Body of pancreas (tissue), 4 donors: ENCODE measurements around the gene CBR4. TPM values are rescaled to one million over a fixed set of nuclear protein-coding genes. Genes with fewer than 3 reads are reported as not detected.

Source experiments
- ATAC-seq: fragments of 150-250 bp; one replicate; pipeline ENCODE4 v1.9.1; 2016
- DNase-seq, 4 donors: peaks; one replicate each; pipeline ENCODE4 v3.0.0-alpha.2; 2019
- H3K27ac ChIP-seq, 4 donors: fragments of 200-600 bp; sonication (generic); 1 replicate in 3 of 4; 2 replicates in 1 of 4; pipeline versions ENCODE4 v1.5.1 to v1.6.1; 2016 to 2019; ENCODE audit warnings: mild to moderate bottlenecking in 1 of 4, mixed read lengths in 1 of 4, moderate library complexity in 1 of 4
- H3K27me3 ChIP-seq, 2 donors: fragments of 200-600 bp; sonication (generic); one replicate each; pipeline ENCODE4 v1.6.0; 2016; ENCODE audit warnings: mild to moderate bottlenecking in 1 of 2
- H3K36me3 ChIP-seq, 2 donors: fragments of 200-600 bp; sonication (generic); replicated peaks in 1 of 2; 2 replicates each; pipeline ENCODE4 v1.5.1; 2016; ENCODE audit warnings: low read depth in 2 of 2; ENCODE audit not compliant: insufficient read depth in 1 of 2
- H3K4me1 ChIP-seq: fragments of 200-600 bp; sonication (generic); one replicate; pipeline ENCODE4 v1.6.0; 2016
- H3K4me3 ChIP-seq, 2 donors: fragments of 200-600 bp; sonication (generic); 1 replicate in 1 of 2; 2 replicates in 1 of 2; pipeline ENCODE4 v1.5.1; 2016 to 2019
- H3K9me3 ChIP-seq, 3 donors: fragments of 200-600 bp; sonication (generic); 1 replicate in 2 of 3; 2 replicates in 1 of 3; pipeline ENCODE4 v1.5.1; 2016
- POLR2A ChIP-seq, 3 donors: fragments of 450-650 bp; IDR thresholded peaks; one replicate each; pipeline ENCODE4 v1.6.1; 2016; ENCODE audit warnings: antibody characterized with exemption in 3 of 3, mild to moderate bottlenecking in 2 of 3
- WGBS, 2 donors: methylation state at CpG; one replicate each; pipeline ENCODE4 v1.1.5; 2017; 5-methylcytosine and 5-hydroxymethylcytosine counted together
- intact Hi-C: fragments of 100-400 bp; cut with DNase I; formaldehyde crosslinking; loops from one replicate; pipeline ENCODE4 v1.15.1; 2023
- total RNA-seq, 2 donors: library from RNA; depleted of rRNA; stranded (reverse); fragments of >200 nt; gene quantifications; one replicate each; pipeline ENCODE4 v1.1.0, GENCODE V29; 2016
- TF ChIP-seq, protein P1 (sequence below), 7 experiments: fragments of 450-650 bp in 4 of 7; fragments of 200-600 bp in 3 of 7; sonication (generic) in 3 of 7; IDR thresholded peaks; one replicate each; pipeline ENCODE4 v1.5.1; 2016 to 2019; ENCODE audit warnings: antibody characterized with exemption in 7 of 7

CBR4 gene
- total RNA-seq, 2 donors from 2014 or later = 24.1 to 24.4 TPM

DNA sequence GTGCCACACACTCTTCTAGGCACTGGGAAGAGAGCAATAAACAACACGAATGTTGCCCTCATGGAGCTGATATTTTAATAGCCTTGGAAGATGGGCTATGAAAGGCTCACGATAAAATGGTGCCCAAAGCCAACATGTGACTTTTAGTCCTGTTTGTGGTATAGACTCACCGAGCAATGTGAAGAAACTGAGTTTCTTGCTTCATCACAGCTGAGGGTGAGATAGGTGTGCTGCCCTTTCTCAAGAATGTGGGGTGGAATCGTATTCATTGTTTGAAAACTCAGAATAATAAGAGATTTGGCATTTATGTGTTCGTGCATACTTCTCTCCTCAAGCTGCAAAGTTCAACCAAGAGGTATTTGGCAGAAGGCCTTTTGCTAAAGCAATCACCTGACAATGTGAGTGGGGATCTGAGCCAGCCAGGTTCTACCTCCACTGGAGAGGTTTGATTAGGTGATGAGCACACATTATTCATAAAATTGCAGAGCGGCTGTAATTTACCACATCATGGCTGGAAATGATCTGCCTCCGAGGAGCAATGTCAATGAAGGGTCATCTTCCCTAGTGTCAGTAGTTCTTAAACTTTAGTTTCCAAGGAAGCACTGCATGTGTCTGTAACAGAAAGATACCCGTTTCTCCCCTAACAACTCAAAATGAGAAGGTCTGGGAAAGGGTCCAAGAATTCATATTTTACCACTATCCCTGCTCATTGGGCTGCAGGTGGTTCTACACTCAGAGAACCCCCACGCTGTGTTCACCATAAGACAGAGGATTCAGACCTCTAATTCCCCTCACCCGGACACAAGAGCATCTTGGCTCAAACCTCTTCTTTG lies 41.9 kb upstream of the CBR4 start:
- Histone ChIP-seq H3K36me3 (no peaks in the 10 kb centered on the region), H3K27ac (peak overlapping the region in 1 of 4 donors; percentile 7), H3K27me3 (no peaks in the 10 kb centered on the region), H3K4me3 (no peak overlapping the region), H3K9me3 (no peaks in the 10 kb centered on the region), H3K4me1 (no peaks in the 10 kb centered on the region)
- WGBS, 2 donors = 59 to 65% methylated on average over 10 of the region's 10 CpGs
- TF ChIP-seq, protein P1, sequence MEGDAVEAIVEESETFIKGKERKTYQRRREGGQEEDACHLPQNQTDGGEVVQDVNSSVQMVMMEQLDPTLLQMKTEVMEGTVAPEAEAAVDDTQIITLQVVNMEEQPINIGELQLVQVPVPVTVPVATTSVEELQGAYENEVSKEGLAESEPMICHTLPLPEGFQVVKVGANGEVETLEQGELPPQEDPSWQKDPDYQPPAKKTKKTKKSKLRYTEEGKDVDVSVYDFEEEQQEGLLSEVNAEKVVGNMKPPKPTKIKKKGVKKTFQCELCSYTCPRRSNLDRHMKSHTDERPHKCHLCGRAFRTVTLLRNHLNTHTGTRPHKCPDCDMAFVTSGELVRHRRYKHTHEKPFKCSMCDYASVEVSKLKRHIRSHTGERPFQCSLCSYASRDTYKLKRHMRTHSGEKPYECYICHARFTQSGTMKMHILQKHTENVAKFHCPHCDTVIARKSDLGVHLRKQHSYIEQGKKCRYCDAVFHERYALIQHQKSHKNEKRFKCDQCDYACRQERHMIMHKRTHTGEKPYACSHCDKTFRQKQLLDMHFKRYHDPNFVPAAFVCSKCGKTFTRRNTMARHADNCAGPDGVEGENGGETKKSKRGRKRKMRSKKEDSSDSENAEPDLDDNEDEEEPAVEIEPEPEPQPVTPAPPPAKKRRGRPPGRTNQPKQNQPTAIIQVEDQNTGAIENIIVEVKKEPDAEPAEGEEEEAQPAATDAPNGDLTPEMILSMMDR (IDR thresholded peaks at IDR 0.05) = no peak
- TF ChIP-seq POLR2A (IDR thresholded peaks at IDR 0.05) = no peak
- ATAC-seq (peak; percentile 68), DNase-seq (peak in 2 of 4 donors; percentile 25 to 29)
- intact Hi-C loops = no loop called here

DNA sequence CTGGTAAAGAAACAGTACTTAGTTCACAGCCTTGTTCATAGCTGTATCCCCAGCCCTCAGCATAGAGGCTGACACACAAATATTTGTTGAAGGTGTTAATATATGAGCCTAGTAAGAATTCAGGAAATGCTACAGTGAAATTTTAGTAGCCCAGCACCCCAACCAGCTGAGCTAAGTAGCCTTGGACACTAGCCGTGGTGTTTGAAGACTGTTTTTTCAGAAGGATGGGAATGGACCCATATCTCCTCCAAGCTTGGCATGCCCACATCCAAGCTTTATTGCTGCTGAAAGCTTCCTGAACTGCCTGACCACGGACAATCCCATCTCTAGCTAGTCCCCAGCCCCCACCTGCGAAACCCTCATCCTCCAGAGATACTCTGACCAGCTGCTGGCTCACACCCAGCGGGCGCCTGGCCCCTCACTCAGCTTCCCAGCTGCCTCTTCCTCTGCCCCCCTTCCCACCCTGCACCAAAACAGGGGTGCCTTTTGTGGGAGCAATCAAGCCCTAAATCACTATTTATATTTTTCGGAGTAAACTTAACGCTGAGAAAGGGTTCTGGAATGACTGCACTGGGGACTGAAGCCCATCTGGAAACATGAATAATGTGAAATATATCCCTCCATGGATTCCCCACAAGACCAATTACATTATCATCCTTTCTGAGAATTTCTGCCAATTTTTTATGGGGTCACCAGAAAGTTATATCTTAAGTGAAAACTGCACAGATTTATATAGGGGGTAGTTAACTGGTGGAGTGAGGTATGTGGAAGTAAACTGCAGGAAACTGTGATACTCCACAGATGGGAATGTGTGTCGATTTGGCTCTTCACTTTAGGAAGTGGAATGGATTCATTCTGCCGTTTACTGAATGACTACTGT lies 41.1 kb upstream of the CBR4 start:
- peak overlapping the region in 1 of 4 donors; percentile 7 for H3K27ac ChIP-seq

DNA sequence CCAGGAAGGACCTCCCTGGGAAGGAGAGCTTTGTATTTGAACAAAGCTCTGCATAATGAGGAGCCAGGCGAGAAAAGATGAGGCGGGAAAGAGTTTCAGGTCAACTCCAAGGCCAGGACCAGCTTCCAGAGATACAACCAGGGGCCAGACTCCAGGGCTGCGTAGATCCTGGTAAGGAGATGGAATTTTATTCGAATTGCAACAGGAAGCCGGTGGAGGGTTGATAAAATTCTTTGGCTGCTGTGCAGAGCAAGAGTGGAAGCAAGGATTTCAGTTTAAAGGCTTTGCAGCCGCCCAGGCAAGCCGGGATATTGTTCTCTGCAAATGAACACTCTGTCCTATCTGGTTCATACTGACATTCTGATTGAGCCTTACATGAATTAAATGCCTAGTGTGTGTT lies 40.2 kb upstream of the CBR4 start:
- ATAC-seq = no peak
- TF ChIP-seq, protein P1 (IDR thresholded peaks at IDR 0.05) = no peak
- no peak for TF ChIP-seq POLR2A (IDR thresholded peaks at IDR 0.05)
- Histone ChIP-seq H3K9me3 (no peaks in the 10 kb centered on the region), H3K27me3 (no peaks in the 10 kb centered on the region), H3K27ac (no peak overlapping the region), H3K4me3 (no peak overlapping the region), H3K4me1 (no peaks in the 10 kb centered on the region), H3K36me3 (no peaks in the 10 kb centered on the region)
- intact Hi-C loops = no loop called here
- no peak for DNase-seq
- WGBS, 2 donors = 70 to 76% methylated on average over 7 of the region's 7 CpGs

More for the DNA sequence above, 41.1 kb upstream of the CBR4 start:
- no peaks in the 10 kb centered on the region for H3K4me1 ChIP-seq
- no peaks in the 10 kb centered on the region for H3K36me3 ChIP-seq
- no peak for ATAC-seq
- 79 to 82% methylated on average over 9 of the region's 9 CpGs for WGBS, 2 donors
- TF ChIP-seq, protein P1 (IDR thresholded peaks at IDR 0.05) = no peak
- TF ChIP-seq POLR2A (IDR thresholded peaks at IDR 0.05) = no peak
- intact Hi-C loops = no loop called here
- H3K4me3 ChIP-seq = no peak overlapping the region
- DNase-seq = no peak
- no peaks in the 10 kb centered on the region for H3K27me3 ChIP-seq
- no peaks in the 10 kb centered on the region for H3K9me3 ChIP-seq

DNA sequence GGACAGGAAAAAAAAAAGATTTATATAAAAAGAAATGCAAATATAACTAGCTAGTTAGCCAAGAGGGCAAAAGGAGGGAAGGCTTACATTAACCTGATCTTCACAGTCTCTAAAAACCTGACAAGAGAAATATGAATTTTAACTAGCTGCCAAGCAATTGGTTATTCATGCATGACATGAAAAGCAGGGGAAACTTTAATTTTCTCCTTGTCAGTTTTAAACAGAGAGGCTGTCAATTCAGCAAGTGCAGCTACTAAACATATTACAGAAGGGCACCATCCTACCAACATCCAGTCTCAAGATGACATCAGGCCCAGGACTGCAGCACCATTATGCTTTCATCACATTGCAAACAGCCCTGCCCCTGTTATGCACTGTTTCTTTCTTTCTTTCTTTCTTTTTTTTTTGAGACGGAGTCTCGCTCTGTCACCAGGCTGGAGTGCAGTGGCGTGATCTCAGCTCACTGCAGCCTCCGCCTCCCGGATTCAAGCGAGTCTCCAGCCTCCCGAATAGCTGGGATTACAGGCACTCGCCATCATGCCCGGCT lies 38.9 kb upstream of the CBR4 start:
- H3K4me1 ChIP-seq = no peaks in the 10 kb centered on the region
- H3K9me3 ChIP-seq = no peaks in the 10 kb centered on the region
- TF ChIP-seq, protein P1 (IDR thresholded peaks at IDR 0.05) = no peak
- no peak for TF ChIP-seq POLR2A (IDR thresholded peaks at IDR 0.05)
- intact Hi-C loops = no loop called here
- H3K36me3 ChIP-seq = no peaks in the 10 kb centered on the region
- no peak for ATAC-seq
- H3K27ac ChIP-seq = no peak overlapping the region
- H3K4me3 ChIP-seq = no peak overlapping the region
- no peak for DNase-seq
- WGBS, 2 donors = 93% methylated on average over 3 to 9 of the region's 9 CpGs
- no peaks in the 10 kb centered on the region for H3K27me3 ChIP-seq
